Esophagus muscularis mucosa (tissue), 4 donors: Measurements from ENCODE around the gene FCHO2.

ENCODE experiments used
- CTCF ChIP-seq, 3 experiments: fragments of 200-600 bp in 2 of 3; fragments of 450-650 bp in 1 of 3; sonication (generic) in 2 of 3; IDR thresholded peaks; one replicate each; pipeline ENCODE4 v1.5.1; 2017 to 2019; ENCODE audit warnings: antibody characterized with exemption in 3 of 3, mild to moderate bottlenecking in 2 of 3, moderate library complexity in 1 of 3
- EP300 ChIP-seq: sonication (generic); formaldehyde crosslinking; IDR thresholded peaks from one replicate; pipeline ENCODE4 v1.6.1; 2017; ENCODE audit warnings: antibody characterized with exemption
- POLR2A ChIP-seq: fragments of 450-650 bp; IDR thresholded peaks from one replicate; pipeline ENCODE4 v1.6.1; 2017; ENCODE audit warnings: antibody characterized with exemption, moderate library complexity, mild to moderate bottlenecking, low read depth
- POLR2AphosphoS5 ChIP-seq, 2 donors: sonication (generic); formaldehyde crosslinking; IDR thresholded peaks; one replicate each; pipeline ENCODE4 v1.6.1; 2017; ENCODE audit warnings: antibody characterized with exemption in 2 of 2

DNA sequence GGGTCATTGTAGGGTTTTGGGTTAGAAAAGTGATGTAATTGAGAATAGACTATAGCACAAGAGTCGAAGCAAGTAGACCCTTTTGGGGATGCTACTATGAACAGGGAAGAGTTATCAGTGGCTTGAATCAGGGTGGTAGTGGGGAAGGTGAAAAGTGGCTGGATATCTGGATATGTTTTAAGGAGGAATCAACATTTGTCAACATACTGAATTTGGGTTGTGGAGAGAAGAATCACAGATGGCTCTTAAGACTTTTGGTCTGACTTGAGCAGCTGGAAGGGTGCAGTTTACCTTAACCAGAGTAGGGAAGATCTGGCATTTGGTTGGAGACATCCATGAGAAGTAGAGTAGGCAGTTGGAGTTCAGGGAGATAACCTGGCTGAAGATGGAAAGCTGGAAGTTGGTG, 38.5 kb upstream of the FCHO2 start:
- TF ChIP-seq CTCF (IDR thresholded peaks at IDR 0.05): no peak
- no peak for TF ChIP-seq POLR2A
- no peak for TF ChIP-seq EP300
- no peak for TF ChIP-seq POLR2AphosphoS5 (IDR thresholded peaks at IDR 0.05)
